CD14-positive monocyte (primary cell): ENCODE results near the gene ZNF562. TPM values are rescaled to one million over a fixed set of nuclear protein-coding genes. Genes with fewer than 3 reads are reported as not detected.

ENCODE experiments used
- DNase-seq, 3 donors: peaks; one replicate each; pipeline ENCODE4 v3.0.0-alpha.2; 2011 to 2022
- H2AFZ ChIP-seq: 2 replicates; pipeline ENCODE4 v1.6.0; 2012; ENCODE audit warnings: mild to moderate bottlenecking, low read depth, low read length, inconsistent platforms; ENCODE audit not compliant: insufficient read depth, poor library complexity, severe bottlenecking
- H3K27ac ChIP-seq, 2 donors: 1 replicate in 1 of 2; 2 replicates in 1 of 2; pipeline ENCODE4 v1.5.1; 2012 to 2013; ENCODE audit warnings: low read length in 2 of 2, control low read depth in 1 of 2, inconsistent platforms in 1 of 2, low read depth in 1 of 2, mild to moderate bottlenecking in 1 of 2
- H3K27me3 ChIP-seq, 2 donors: one replicate each; pipeline versions ENCODE4 v1.6.0 to v1.6.1; 2011 to 2013; ENCODE audit warnings: low read length in 2 of 2; ENCODE audit not compliant: control insufficient read depth in 2 of 2, insufficient read depth in 2 of 2
- H3K36me3 ChIP-seq, 2 donors: replicated peaks in 1 of 2; 1 replicate in 1 of 2; 2 replicates in 1 of 2; pipeline versions ENCODE4 v1.5.1 to v1.6.1; 2012 to 2013; ENCODE audit warnings: low read length in 2 of 2, control low read depth in 1 of 2, inconsistent platforms in 1 of 2, mild to moderate bottlenecking in 1 of 2; ENCODE audit not compliant: insufficient read depth in 2 of 2, control insufficient read depth in 1 of 2
- H3K4me1 ChIP-seq, 2 donors: 1 replicate in 1 of 2; 2 replicates in 1 of 2; pipeline versions ENCODE4 v1.5.1 to v1.6.1; 2012 to 2013; ENCODE audit warnings: low read length in 2 of 2, control low read depth in 1 of 2, inconsistent platforms in 1 of 2, mild to moderate bottlenecking in 1 of 2, moderate library complexity in 1 of 2; ENCODE audit not compliant: insufficient read depth in 2 of 2, control insufficient read depth in 1 of 2
- H3K4me2 ChIP-seq: replicated peaks from 2 replicates; pipeline ENCODE3; 2012; ENCODE audit warnings: low read length, moderate library complexity, mild to moderate bottlenecking; ENCODE audit not compliant: poor library complexity, severe bottlenecking; ENCODE audit errors: extremely low read depth
- H3K4me3 ChIP-seq, 3 experiments: fragments of 200-600 bp in 1 of 3; sonication (generic) in 1 of 3; replicated peaks in 1 of 3; 1 replicate in 2 of 3; 2 replicates in 1 of 3; pipeline ENCODE4 v1.5.1; 2011 to 2013; ENCODE audit warnings: low read length in 3 of 3, mild to moderate bottlenecking in 3 of 3, control low read depth in 2 of 3, low read depth in 2 of 3, inconsistent platforms in 1 of 3, moderate library complexity in 1 of 3
- H3K79me2 ChIP-seq: 2 replicates; pipeline ENCODE4 v1.6.0; 2012; ENCODE audit warnings: mild to moderate bottlenecking, control low read depth, inconsistent platforms, low read length, moderate library complexity; ENCODE audit not compliant: insufficient read depth
- H3K9ac ChIP-seq: 2 replicates; pipeline ENCODE4 v1.6.0; 2017; ENCODE audit warnings: low read length, mild to moderate bottlenecking; ENCODE audit not compliant: insufficient read depth, poor library complexity, severe bottlenecking
- H3K9me3 ChIP-seq, 2 donors: replicated peaks in 1 of 2; 1 replicate in 1 of 2; 2 replicates in 1 of 2; pipeline versions ENCODE4 v1.5.1 to v1.6.1; 2012 to 2013; ENCODE audit warnings: low read length in 2 of 2, control low read depth in 1 of 2; ENCODE audit not compliant: control insufficient read depth in 1 of 2, insufficient read depth in 1 of 2
- H4K20me1 ChIP-seq: 2 replicates; pipeline ENCODE4 v1.6.0; 2012; ENCODE audit warnings: mild to moderate bottlenecking, low read length, control low read depth, moderate library complexity; ENCODE audit not compliant: insufficient read depth
- H3K27ac Mint-ChIP-seq, 7 donors: one replicate each; pipeline ENCODE4 v1.8.0; 2020; ENCODE audit warnings: mild to moderate bottlenecking in 7 of 7, mixed read lengths in 7 of 7, moderate library complexity in 6 of 7, inconsistent platforms in 2 of 7
- H3K27me3 Mint-ChIP-seq, 3 donors: one replicate each; pipeline ENCODE4 v1.8.0; 2021 to 2022; ENCODE audit warnings: low read depth in 3 of 3, mild to moderate bottlenecking in 3 of 3, mixed read lengths in 3 of 3, moderate library complexity in 3 of 3, inconsistent platforms in 1 of 3
- H3K36me3 Mint-ChIP-seq, 2 donors: one replicate each; pipeline ENCODE4 v1.8.0; 2020; ENCODE audit warnings: mixed read lengths in 2 of 2, inconsistent platforms in 1 of 2, mild to moderate bottlenecking in 1 of 2
- H3K4me1 Mint-ChIP-seq: one replicate; pipeline ENCODE4 v1.8.0; 2020; ENCODE audit warnings: mild to moderate bottlenecking, mixed read lengths
- H3K4me3 Mint-ChIP-seq, 2 donors: one replicate each; pipeline ENCODE4 v1.8.0; 2020; ENCODE audit warnings: mild to moderate bottlenecking in 2 of 2, mixed read lengths in 2 of 2, moderate library complexity in 1 of 2
- H3K9me3 Mint-ChIP-seq, 7 donors: one replicate each; pipeline ENCODE4 v1.8.0; 2020 to 2022; ENCODE audit warnings: mixed read lengths in 7 of 7, mild to moderate bottlenecking in 6 of 7, moderate library complexity in 6 of 7, inconsistent platforms in 2 of 7
- WGBS: methylation state at CpG from one replicate; pipeline ENCODE4 v1.1.5; 2013; ENCODE audit warnings: missing lambda C conversion rate; ENCODE audit not compliant: insufficient coverage; 5-methylcytosine and 5-hydroxymethylcytosine counted together
- intact Hi-C, 2 donors: fragments of 100-400 bp; cut with micrococcal nuclease; formaldehyde crosslinking; loops; one replicate each; pipeline versions ENCODE4 v1.15.0 to v1.15.1; 2023
- polyA plus RNA-seq, 3 donors: library from polyadenylated mRNA; depleted of rRNA in 1 of 3; unstranded in 2 of 3; stranded (reverse) in 1 of 3; fragments of 300-500 nt in 2 of 3; fragments of >200 nt in 1 of 3; fragmentation: Illumina TruSeq in 2 of 3; gene quantifications; 1 replicate in 2 of 3; 2 replicates in 1 of 3; pipeline ENCODE4 v1.2.3, GENCODE V29; 2012 to 2021
- TF ChIP-seq, protein P1 (sequence below): fragments of 200-600 bp; IDR thresholded peaks from one replicate; pipeline ENCODE4 v1.8.0; 2022; ENCODE audit warnings: antibody characterized with exemption, mild to moderate bottlenecking

ZNF562 gene
- polyA plus RNA-seq, 3 donors, result 3.3 to 7.9 (median 5.1) TPM

DNA sequence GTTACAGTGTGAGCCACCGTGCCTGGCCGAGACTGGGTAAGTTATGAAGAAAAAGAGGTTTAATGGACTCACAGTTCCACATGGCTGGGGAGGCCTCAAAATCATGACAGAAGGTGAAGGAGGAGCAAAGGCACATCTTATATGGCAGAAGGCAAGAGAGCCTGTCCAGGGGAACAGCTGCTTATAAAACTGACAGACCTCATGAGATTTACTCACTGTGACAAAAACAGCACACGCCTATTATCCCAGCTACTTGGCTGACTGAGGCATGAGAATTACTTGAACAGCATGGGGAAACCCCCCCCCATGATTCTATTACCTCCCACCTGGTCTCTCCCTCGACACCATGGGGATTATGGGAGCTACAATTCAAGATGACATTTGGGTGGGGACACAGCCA lies 30.4 kb downstream of the ZNF562 start:
- Histone ChIP-seq H3K27me3 (no peaks in the 10 kb centered on the region), H3K36me3 (peaks cover 8 to 49% of the 10 kb centered on the region in 2 donors), H3K9ac (no peak overlapping the region), H3K4me1 (no peaks in the 10 kb centered on the region), H2AFZ (no peak overlapping the region), H3K4me3 (no peak overlapping the region), H3K27ac (no peak overlapping the region), H3K4me2 (no peak overlapping the region), H4K20me1 (peaks cover 13% of the 10 kb centered on the region), H3K79me2 (peaks cover 3% of the 10 kb centered on the region), H3K9me3 (peaks cover 10 to 12% of the 10 kb centered on the region in 2 donors)
- Mint-ChIP-seq H3K4me3 (no peak overlapping the region), H3K27me3 (no peaks in the 10 kb centered on the region), H3K27ac (no peak overlapping the region), H3K9me3 (peaks cover 4 to 16% (median 12%) of the 10 kb centered on the region in 7 donors), H3K36me3 (peaks cover 29 to 51% of the 10 kb centered on the region in 2 donors), H3K4me1 (no peaks in the 10 kb centered on the region)
- TF ChIP-seq, protein P1, sequence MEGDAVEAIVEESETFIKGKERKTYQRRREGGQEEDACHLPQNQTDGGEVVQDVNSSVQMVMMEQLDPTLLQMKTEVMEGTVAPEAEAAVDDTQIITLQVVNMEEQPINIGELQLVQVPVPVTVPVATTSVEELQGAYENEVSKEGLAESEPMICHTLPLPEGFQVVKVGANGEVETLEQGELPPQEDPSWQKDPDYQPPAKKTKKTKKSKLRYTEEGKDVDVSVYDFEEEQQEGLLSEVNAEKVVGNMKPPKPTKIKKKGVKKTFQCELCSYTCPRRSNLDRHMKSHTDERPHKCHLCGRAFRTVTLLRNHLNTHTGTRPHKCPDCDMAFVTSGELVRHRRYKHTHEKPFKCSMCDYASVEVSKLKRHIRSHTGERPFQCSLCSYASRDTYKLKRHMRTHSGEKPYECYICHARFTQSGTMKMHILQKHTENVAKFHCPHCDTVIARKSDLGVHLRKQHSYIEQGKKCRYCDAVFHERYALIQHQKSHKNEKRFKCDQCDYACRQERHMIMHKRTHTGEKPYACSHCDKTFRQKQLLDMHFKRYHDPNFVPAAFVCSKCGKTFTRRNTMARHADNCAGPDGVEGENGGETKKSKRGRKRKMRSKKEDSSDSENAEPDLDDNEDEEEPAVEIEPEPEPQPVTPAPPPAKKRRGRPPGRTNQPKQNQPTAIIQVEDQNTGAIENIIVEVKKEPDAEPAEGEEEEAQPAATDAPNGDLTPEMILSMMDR, result no peak
- WGBS, result no CpG with 5 or more reads among the region's 4 CpGs
- DNase-seq, result no peak
- intact Hi-C loops, result no loop called here

GRCh38 chr19:9641810-9642209 lies 33.1 kb downstream of the ZNF562 start:
- no peak overlapping the region for H3K4me3 Mint-ChIP-seq
- H3K36me3 ChIP-seq, result peaks cover 0 to 28% of the 10 kb centered on the region in 2 donors
- no peak overlapping the region for H3K27ac ChIP-seq
- no peaks in the 10 kb centered on the region for H3K4me1 ChIP-seq
- no peak overlapping the region for H3K4me2 ChIP-seq
- no peak overlapping the region for H2AFZ ChIP-seq
- no peaks in the 10 kb centered on the region for H3K4me1 Mint-ChIP-seq
- no peaks in the 10 kb centered on the region for H3K27me3 ChIP-seq
- H3K4me3 ChIP-seq, result no peak overlapping the region
- H3K79me2 ChIP-seq, result no peaks in the 10 kb centered on the region
- no peak for DNase-seq
- H3K9ac ChIP-seq, result no peak overlapping the region
- TF ChIP-seq, protein P1, result no peak
- H3K9me3 ChIP-seq, result peaks cover 10 to 13% of the 10 kb centered on the region in 2 donors
- intact Hi-C loops, result no loop called here
- H3K27me3 Mint-ChIP-seq, result no peaks in the 10 kb centered on the region
- H3K36me3 Mint-ChIP-seq, result peaks cover 20 to 34% of the 10 kb centered on the region in 2 donors
- WGBS, result 100% methylated on average over 5 of the region's 6 CpGs
- H4K20me1 ChIP-seq, result no peaks in the 10 kb centered on the region
- peaks cover 4 to 16% (median 12%) of the 10 kb centered on the region in 7 donors for H3K9me3 Mint-ChIP-seq
- H3K27ac Mint-ChIP-seq, result peak overlapping the region in 1 of 7 donors; percentile 46
